ENCODE data around the gene SUSD1. TPM values are rescaled to one million over a fixed set of nuclear protein-coding genes. Genes with fewer than 3 reads are reported as not detected.

Gene SUSD1
- total RNA-seq, 4 donors from 2014 or later = 4.7 to 5.8 (median 5.4) TPM

- Histone ChIP-seq H3K9me3 (no peaks in the 10 kb centered on the region), H3K4me3 (no peak overlapping the region), H3K4me1 (no peaks in the 10 kb centered on the region), H3K27ac (replicated peaks in 1 of 4) (no peak overlapping the region), H3K27me3 (no peaks in the 10 kb centered on the region), H3K36me3 (peaks cover 0 to 6% (median 0%) of the 10 kb centered on the region in 4 donors)
- TF ChIP-seq POLR2A (IDR thresholded peaks at IDR 0.05; ENCODE audit: low read depth) (no peak), CTCF (IDR thresholded peaks at IDR 0.05) (no peak), POLR2AphosphoS5 (IDR thresholded peaks at IDR 0.05) (no peak), EP300 (IDR thresholded peaks at IDR 0.05) (no peak)
- peak; percentile 42 for DNase-seq (ENCODE audit: extremely low spot score)
- WGBS = 91% methylated on average over 10 of the region's 10 CpGs
- intact Hi-C loops (cut with DNase I) = no loop called here
These were observed 55.7 kb downstream of the SUSD1 start for GRCh38 chr9:112119225-112120029.

GRCh38 chr9:112118009-112118408 is 57.1 kb downstream of the SUSD1 start:
- DNase-seq (ENCODE audit: extremely low spot score) = peak; percentile 21
- Histone ChIP-seq H3K27ac (replicated peaks in 1 of 4) (no peak overlapping the region), H3K4me3 (no peak overlapping the region), H3K9me3 (no peaks in the 10 kb centered on the region), H3K4me1 (no peaks in the 10 kb centered on the region), H3K36me3 (peaks cover 0 to under 1% (median 0%) of the 10 kb centered on the region in 4 donors), H3K27me3 (no peaks in the 10 kb centered on the region)
- intact Hi-C loops (cut with DNase I) = no loop called here
- TF ChIP-seq POLR2AphosphoS5 (IDR thresholded peaks at IDR 0.05) = no peak
- no peak for TF ChIP-seq POLR2A (IDR thresholded peaks at IDR 0.05; ENCODE audit: low read depth)
- no peak for TF ChIP-seq EP300 (IDR thresholded peaks at IDR 0.05)
- TF ChIP-seq CTCF (IDR thresholded peaks at IDR 0.05) = no peak
- 88% methylated on average over 1 of the region's 1 CpG for WGBS

GRCh38 chr9:112115970-112116753 is 58.9 kb downstream of the SUSD1 start:
- intact Hi-C loops (cut with DNase I) = no loop called here
- no peak for TF ChIP-seq EP300 (IDR thresholded peaks at IDR 0.05)
- TF ChIP-seq POLR2AphosphoS5 (IDR thresholded peaks at IDR 0.05) = no peak
- TF ChIP-seq CTCF (IDR thresholded peaks at IDR 0.05) = no peak
- no peak for TF ChIP-seq POLR2A (IDR thresholded peaks at IDR 0.05; ENCODE audit: low read depth)
- peak; percentile 66 for DNase-seq (ENCODE audit: extremely low spot score)
- WGBS = 87% methylated on average over 3 of the region's 3 CpGs
- Histone ChIP-seq H3K9me3 (no peaks in the 10 kb centered on the region), H3K36me3 (peaks cover 0 to 9% (median 1%) of the 10 kb centered on the region in 4 donors), H3K4me1 (no peaks in the 10 kb centered on the region), H3K27me3 (no peaks in the 10 kb centered on the region), H3K4me3 (no peak overlapping the region), H3K27ac (replicated peaks in 1 of 4) (no peak overlapping the region)

- Histone ChIP-seq H3K27me3 (no peaks in the 10 kb centered on the region), H3K4me3 (no peak overlapping the region), H3K9me3 (no peaks in the 10 kb centered on the region), H3K27ac (replicated peaks in 1 of 4) (no peak overlapping the region), H3K36me3 (peaks cover 0 to 10% (median 1%) of the 10 kb centered on the region in 4 donors), H3K4me1 (no peaks in the 10 kb centered on the region)
- DNase-seq (ENCODE audit: extremely low spot score) = peak; percentile 70
- TF ChIP-seq CTCF (IDR thresholded peaks at IDR 0.05) (no peak), POLR2A (IDR thresholded peaks at IDR 0.05; ENCODE audit: low read depth) (no peak), EP300 (IDR thresholded peaks at IDR 0.05) (no peak), POLR2AphosphoS5 (IDR thresholded peaks at IDR 0.05) (no peak)
- WGBS = 80% methylated on average over 3 of the region's 3 CpGs
- intact Hi-C loops (cut with DNase I) = no loop called here
These were observed 60.0 kb downstream of the SUSD1 start for GRCh38 chr9:112115109-112115508.
